ENCODE data around the gene PLEKHA7. TPM values are rescaled to one million over a fixed set of nuclear protein-coding genes. Genes with fewer than 3 reads are reported as not detected.
"Not testable (repeated sequence)": the region's sequence is repeated elsewhere in the genome, so short reads cannot be mapped to it uniquely, and the experiment has no call there.

PLEKHA7 gene
- total RNA-seq: 45.9 TPM

- Histone ChIP-seq H3K27me3 (no peaks in the 10 kb centered on the region), H3K9me3 (no peaks in the 10 kb centered on the region), H3K4me3 (peak within 1 kb of the TSS; percentile 55 to 63), H3K4me1 (peaks cover 11% of the 10 kb centered on the region), H3K27ac (peak within 1 kb of the TSS; percentile 21), H3K36me3 (no peaks in the 10 kb centered on the region)
- intact Hi-C loops (cut with DNase I): no loop called here
- no peak for DNase-seq (ENCODE audit: extremely low spot score in 2 of 2)
- TF ChIP-seq CTCF (IDR thresholded peaks at IDR 0.05): no peak
- TF ChIP-seq POLR2A (IDR thresholded peaks at IDR 0.05): no peak
- no peak for TF ChIP-seq POLR2AphosphoS5 (IDR thresholded peaks at IDR 0.05; ENCODE audit: insufficient read depth in 1 of 2, low read depth in 1 of 2)
Observed at GRCh38 chr11:17014321-17014832, at the start of gene PLEKHA7. Gene PLEKHA7, minus strand, starts transcription at chr11:17014414. Its CDS starts 13 bp downstream, at chr11:17014401.

- H3K4me3 ChIP-seq: no peak overlapping the region
- H3K4me1 ChIP-seq: no peaks in the 10 kb centered on the region
- H3K27ac ChIP-seq: no peak overlapping the region
- TF ChIP-seq CTCF (IDR thresholded peaks at IDR 0.05): peak; percentile 37 to 53 (median 41)
- TF ChIP-seq POLR2AphosphoS5 (IDR thresholded peaks at IDR 0.05; ENCODE audit: insufficient read depth in 1 of 2, low read depth in 1 of 2): no peak
- TF ChIP-seq POLR2A (IDR thresholded peaks at IDR 0.05): no peak
- intact Hi-C loops (cut with DNase I): loop anchor here (2.0 kb wide), 1 partner anchor 119 kb away; no protein-coding TSS in a partner anchor
- H3K9me3 ChIP-seq: no peaks in the 10 kb centered on the region
- no peaks in the 10 kb centered on the region for H3K36me3 ChIP-seq
- DNase-seq (ENCODE audit: extremely low spot score in 2 of 2): no peak
- no peaks in the 10 kb centered on the region for H3K27me3 ChIP-seq
Observed at GRCh38 chr11:17063171-17064002, 49.2 kb upstream of the PLEKHA7 start.

GRCh38 chr11:17051146-17051545, 36.9 kb upstream of the PLEKHA7 start:
- intact Hi-C loops (cut with DNase I); H3K27me3 ChIP-seq; DNase-seq (ENCODE audit: extremely low spot score in 2 of 2): not testable (repeated sequence)

GRCh38 chr11:17048491-17048890, 34.3 kb upstream of the PLEKHA7 start:
- H3K27ac ChIP-seq; H3K9me3 ChIP-seq; intact Hi-C loops (cut with DNase I); H3K36me3 ChIP-seq; H3K4me3 ChIP-seq; DNase-seq (ENCODE audit: extremely low spot score in 2 of 2); H3K27me3 ChIP-seq; H3K4me1 ChIP-seq: not testable (repeated sequence)

More at GRCh38 chr11:17051146-17051545, 36.9 kb upstream of the PLEKHA7 start:
- H3K27ac ChIP-seq, H3K36me3 ChIP-seq, H3K4me3 ChIP-seq, H3K9me3 ChIP-seq, H3K4me1 ChIP-seq: not testable (repeated sequence)

- H3K27ac ChIP-seq: no peak overlapping the region
- no peaks in the 10 kb centered on the region for H3K36me3 ChIP-seq
- intact Hi-C loops (cut with DNase I): no loop called here
- DNase-seq (ENCODE audit: extremely low spot score in 2 of 2): no peak
- TF ChIP-seq CTCF (IDR thresholded peaks at IDR 0.05): no peak
- TF ChIP-seq POLR2AphosphoS5 (IDR thresholded peaks at IDR 0.05; ENCODE audit: insufficient read depth in 1 of 2, low read depth in 1 of 2): no peak
- no peak for TF ChIP-seq POLR2A (IDR thresholded peaks at IDR 0.05)
- no peaks in the 10 kb centered on the region for H3K4me1 ChIP-seq
- H3K9me3 ChIP-seq: no peaks in the 10 kb centered on the region
- no peaks in the 10 kb centered on the region for H3K27me3 ChIP-seq
- H3K4me3 ChIP-seq: no peak overlapping the region
Observed at GRCh38 chr11:17046690-17047089, 32.5 kb upstream of the PLEKHA7 start.

Data from vagina (tissue), 2 donors.